ENCODE measurements around the gene NEB. TPM values are rescaled to one million over a fixed set of nuclear protein-coding genes. Genes with fewer than 3 reads are reported as not detected.

Gene NEB
- total and polyA plus RNA-seq, 2 of the 13 experiments (the other 11 are each of a cell fraction or from before 2014, with no cell fraction given) = 0.21 to 0.24 TPM

DNA sequence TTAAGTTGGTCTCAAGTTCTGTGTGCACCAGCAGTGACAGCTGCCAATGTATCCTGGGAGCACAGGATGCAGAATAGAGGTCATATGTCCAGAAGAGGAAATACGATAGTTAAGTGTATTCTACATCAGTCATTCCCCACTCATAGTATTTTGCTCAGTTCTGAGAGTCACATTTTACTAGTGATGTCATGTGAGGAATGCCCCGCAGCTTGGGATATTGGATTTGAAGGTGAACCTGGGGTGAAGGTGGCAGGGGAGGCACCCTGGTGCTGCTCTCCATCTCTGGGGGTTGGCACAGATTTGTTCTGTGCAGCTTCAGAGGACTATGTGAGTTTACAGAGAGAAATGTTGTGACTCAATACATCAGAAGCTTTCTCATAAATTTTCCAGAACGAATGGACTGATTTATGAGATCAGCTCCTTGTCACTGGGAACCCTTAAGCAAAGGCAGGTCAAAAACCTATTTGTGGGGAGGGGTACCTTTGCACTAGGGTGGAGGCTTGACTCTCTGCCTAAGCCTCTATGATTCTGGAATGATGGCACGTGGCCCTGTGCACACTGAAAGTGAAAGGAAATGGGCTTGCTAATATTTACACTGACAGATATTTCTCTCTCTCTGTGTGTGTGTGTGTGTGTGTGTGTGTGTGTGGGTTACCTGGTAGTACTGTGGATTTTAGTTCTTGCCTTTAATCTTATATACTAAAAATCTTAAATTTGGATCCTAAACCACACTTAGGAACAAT, 95.9 kb downstream of the NEB start (continued):
- no peak for TF ChIP-seq ZNF776 (CRISPR knock-in tag; IDR thresholded peaks at IDR 0.05)
- TF ChIP-seq, protein P1, sequence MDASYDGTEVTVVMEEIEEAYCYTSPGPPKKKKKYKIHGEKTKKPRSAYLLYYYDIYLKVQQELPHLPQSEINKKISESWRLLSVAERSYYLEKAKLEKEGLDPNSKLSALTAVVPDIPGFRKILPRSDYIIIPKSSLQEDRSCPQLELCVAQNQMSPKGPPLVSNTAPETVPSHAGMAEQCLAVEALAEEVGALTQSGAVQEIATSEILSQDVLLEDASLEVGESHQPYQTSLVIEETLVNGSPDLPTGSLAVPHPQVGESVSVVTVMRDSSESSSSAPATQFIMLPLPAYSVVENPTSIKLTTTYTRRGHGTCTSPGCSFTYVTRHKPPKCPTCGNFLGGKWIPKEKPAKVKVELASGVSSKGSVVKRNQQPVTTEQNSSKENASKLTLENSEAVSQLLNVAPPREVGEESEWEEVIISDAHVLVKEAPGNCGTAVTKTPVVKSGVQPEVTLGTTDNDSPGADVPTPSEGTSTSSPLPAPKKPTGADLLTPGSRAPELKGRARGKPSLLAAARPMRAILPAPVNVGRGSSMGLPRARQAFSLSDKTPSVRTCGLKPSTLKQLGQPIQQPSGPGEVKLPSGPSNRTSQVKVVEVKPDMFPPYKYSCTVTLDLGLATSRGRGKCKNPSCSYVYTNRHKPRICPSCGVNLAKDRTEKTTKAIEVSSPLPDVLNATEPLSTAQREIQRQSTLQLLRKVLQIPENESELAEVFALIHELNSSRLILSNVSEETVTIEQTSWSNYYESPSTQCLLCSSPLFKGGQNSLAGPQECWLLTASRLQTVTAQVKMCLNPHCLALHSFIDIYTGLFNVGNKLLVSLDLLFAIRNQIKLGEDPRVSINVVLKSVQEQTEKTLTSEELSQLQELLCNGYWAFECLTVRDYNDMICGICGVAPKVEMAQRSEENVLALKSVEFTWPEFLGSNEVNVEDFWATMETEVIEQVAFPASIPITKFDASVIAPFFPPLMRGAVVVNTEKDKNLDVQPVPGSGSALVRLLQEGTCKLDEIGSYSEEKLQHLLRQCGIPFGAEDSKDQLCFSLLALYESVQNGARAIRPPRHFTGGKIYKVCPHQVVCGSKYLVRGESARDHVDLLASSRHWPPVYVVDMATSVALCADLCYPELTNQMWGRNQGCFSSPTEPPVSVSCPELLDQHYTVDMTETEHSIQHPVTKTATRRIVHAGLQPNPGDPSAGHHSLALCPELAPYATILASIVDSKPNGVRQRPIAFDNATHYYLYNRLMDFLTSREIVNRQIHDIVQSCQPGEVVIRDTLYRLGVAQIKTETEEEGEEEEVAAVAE (CRISPR knock-in tag; IDR thresholded peaks at IDR 0.05; ENCODE audit: borderline replicate concordance) = no peak
- TF ChIP-seq, protein P2, sequence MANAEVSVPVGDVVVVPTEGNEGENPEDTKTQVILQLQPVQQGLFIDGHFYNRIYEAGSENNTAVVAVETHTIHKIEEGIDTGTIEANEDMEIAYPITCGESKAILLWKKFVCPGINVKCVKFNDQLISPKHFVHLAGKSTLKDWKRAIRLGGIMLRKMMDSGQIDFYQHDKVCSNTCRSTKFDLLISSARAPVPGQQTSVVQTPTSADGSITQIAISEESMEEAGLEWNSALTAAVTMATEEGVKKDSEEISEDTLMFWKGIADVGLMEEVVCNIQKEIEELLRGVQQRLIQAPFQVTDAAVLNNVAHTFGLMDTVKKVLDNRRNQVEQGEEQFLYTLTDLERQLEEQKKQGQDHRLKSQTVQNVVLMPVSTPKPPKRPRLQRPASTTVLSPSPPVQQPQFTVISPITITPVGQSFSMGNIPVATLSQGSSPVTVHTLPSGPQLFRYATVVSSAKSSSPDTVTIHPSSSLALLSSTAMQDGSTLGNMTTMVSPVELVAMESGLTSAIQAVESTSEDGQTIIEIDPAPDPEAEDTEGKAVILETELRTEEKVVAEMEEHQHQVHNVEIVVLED (CRISPR knock-in tag; IDR thresholded peaks at IDR 0.05; ENCODE audit: borderline replicate concordance) = no peak
- TF ChIP-seq, protein P3, sequence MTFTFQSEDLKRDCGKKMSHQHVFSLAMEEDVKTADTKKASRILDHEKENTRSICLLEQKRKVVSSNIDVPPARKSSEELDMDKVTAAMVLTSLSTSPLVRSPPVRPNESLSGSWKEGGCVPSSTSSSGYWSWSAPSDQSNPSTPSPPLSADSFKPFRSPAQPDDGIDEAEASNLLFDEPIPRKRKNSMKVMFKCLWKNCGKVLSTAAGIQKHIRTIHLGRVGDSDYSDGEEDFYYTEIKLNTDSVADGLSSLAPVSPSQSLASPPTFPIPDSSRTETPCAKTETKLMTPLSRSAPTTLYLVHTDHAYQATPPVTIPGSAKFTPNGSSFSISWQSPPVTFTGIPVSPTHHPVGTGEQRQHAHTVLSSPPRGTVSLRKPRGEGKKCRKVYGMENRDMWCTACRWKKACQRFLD (CRISPR knock-in tag; IDR thresholded peaks at IDR 0.05; ENCODE audit: borderline replicate concordance) = no peak
- TF ChIP-seq, protein P4, sequence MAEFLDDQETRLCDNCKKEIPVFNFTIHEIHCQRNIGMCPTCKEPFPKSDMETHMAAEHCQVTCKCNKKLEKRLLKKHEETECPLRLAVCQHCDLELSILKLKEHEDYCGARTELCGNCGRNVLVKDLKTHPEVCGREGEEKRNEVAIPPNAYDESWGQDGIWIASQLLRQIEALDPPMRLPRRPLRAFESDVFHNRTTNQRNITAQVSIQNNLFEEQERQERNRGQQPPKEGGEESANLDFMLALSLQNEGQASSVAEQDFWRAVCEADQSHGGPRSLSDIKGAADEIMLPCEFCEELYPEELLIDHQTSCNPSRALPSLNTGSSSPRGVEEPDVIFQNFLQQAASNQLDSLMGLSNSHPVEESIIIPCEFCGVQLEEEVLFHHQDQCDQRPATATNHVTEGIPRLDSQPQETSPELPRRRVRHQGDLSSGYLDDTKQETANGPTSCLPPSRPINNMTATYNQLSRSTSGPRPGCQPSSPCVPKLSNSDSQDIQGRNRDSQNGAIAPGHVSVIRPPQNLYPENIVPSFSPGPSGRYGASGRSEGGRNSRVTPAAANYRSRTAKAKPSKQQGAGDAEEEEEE (CRISPR knock-in tag; IDR thresholded peaks at IDR 0.05; ENCODE audit: borderline replicate concordance) = no peak
- no peak for TF ChIP-seq ZNF484 (CRISPR knock-in tag; IDR thresholded peaks at IDR 0.05; ENCODE audit: borderline replicate concordance, low read depth)
- TF ChIP-seq HDAC1 (CRISPR knock-in tag; IDR thresholded peaks at IDR 0.05) = peak; percentile 70; the same call in 1 of the 2 replicates
- TF ChIP-seq KAT2B (IDR thresholded peaks at IDR 0.05; ENCODE audit: borderline replicate concordance, low read depth, low read length) = no peak
- no peak for TF ChIP-seq TMF1 (CRISPR knock-in tag; IDR thresholded peaks at IDR 0.05; ENCODE audit: low read depth)
- TF ChIP-seq AGO1 (IDR thresholded peaks at IDR 0.05; ENCODE audit: low read depth, low read length, poor library complexity, severe bottlenecking) = no peak
- TF ChIP-seq MXD4 (CRISPR knock-in tag; IDR thresholded peaks at IDR 0.05) = no peak
- TF ChIP-seq, protein P5, sequence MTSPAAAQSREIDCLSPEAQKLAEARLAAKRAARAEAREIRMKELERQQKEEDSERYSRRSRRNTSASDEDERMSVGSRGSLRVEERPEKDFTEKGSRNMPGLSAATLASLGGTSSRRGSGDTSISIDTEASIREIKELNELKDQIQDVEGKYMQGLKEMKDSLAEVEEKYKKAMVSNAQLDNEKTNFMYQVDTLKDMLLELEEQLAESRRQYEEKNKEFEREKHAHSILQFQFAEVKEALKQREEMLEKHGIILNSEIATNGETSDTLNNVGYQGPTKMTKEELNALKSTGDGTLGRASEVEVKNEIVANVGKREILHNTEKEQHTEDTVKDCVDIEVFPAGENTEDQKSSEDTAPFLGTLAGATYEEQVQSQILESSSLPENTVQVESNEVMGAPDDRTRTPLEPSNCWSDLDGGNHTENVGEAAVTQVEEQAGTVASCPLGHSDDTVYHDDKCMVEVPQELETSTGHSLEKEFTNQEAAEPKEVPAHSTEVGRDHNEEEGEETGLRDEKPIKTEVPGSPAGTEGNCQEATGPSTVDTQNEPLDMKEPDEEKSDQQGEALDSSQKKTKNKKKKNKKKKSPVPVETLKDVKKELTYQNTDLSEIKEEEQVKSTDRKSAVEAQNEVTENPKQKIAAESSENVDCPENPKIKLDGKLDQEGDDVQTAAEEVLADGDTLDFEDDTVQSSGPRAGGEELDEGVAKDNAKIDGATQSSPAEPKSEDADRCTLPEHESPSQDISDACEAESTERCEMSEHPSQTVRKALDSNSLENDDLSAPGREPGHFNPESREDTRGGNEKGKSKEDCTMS (CRISPR knock-in tag; conservative IDR thresholded peaks at IDR 0.05) = no peak
- TF ChIP-seq, protein P6, sequence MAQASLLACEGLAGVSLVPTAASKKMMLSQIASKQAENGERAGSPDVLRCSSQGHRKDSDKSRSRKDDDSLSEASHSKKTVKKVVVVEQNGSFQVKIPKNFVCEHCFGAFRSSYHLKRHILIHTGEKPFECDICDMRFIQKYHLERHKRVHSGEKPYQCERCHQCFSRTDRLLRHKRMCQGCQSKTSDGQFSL (CRISPR knock-in tag; IDR thresholded peaks at IDR 0.05) = no peak
- no peak for TF ChIP-seq PRMT3 (CRISPR knock-in tag; IDR thresholded peaks at IDR 0.05; ENCODE audit: borderline replicate concordance, low read depth)
- no peak for TF ChIP-seq ZNF430 (CRISPR knock-in tag; IDR thresholded peaks at IDR 0.05)
